DND-41 (cell line): ENCODE measurements around the gene GPD1L.

Experiments used
- ATAC-seq: fragments of 200-7000 bp; cut with Tn5 transposase; 3 replicates; pipeline ENCODE4 v1.9.1; 2021; ENCODE audit warnings: low read depth; ENCODE audit not compliant: insufficient read depth
- DNase-seq: peaks from one replicate; pipeline ENCODE4 v3.0.0-alpha.2; 2020
- H2AFZ ChIP-seq: 2 replicates; pipeline ENCODE4 v1.6.0; 2012; ENCODE audit warnings: low read depth, low read length
- H3K27ac ChIP-seq: 2 replicates; pipeline ENCODE4 v1.5.1; 2012; ENCODE audit warnings: low read length, inconsistent platforms
- H3K27me3 ChIP-seq: fragments of 200-600 bp; sonication (generic); 2 replicates; pipeline ENCODE4 v1.6.0; 2012; ENCODE audit warnings: low read length, mild to moderate bottlenecking, inconsistent platforms; ENCODE audit not compliant: insufficient read depth, poor library complexity
- H3K36me3 ChIP-seq: 2 replicates; pipeline ENCODE4 v1.5.1; 2012; ENCODE audit warnings: low read length, inconsistent platforms; ENCODE audit not compliant: insufficient read depth
- H3K4me1 ChIP-seq: 2 replicates; pipeline ENCODE4 v1.5.1; 2012; ENCODE audit warnings: mild to moderate bottlenecking, low read length; ENCODE audit not compliant: insufficient read depth
- H3K4me2 ChIP-seq: 2 replicates; pipeline ENCODE4 v1.6.0; 2012; ENCODE audit warnings: mild to moderate bottlenecking, moderate library complexity, low read length, inconsistent platforms; ENCODE audit not compliant: insufficient read depth
- H3K4me3 ChIP-seq, 2 experiments: fragments of 200-600 bp in 1 of 2; shearing (Covaris generic) in 1 of 2; 2 replicates each; pipeline ENCODE4 v1.5.1; 2012 to 2016; ENCODE audit warnings: inconsistent platforms in 2 of 2, low read length in 2 of 2, mild to moderate bottlenecking in 2 of 2, low read depth in 1 of 2, moderate library complexity in 1 of 2
- H3K79me2 ChIP-seq: 2 replicates; pipeline ENCODE4 v1.6.0; 2012; ENCODE audit warnings: low read length, inconsistent platforms; ENCODE audit not compliant: insufficient read depth
- H3K9ac ChIP-seq: 2 replicates; pipeline ENCODE4 v1.6.0; 2012; ENCODE audit warnings: low read depth, mild to moderate bottlenecking, inconsistent platforms, low read length, moderate library complexity
- H3K9me3 ChIP-seq: 2 replicates; pipeline ENCODE4 v1.5.1; 2012; ENCODE audit warnings: low read length, moderate library complexity, mild to moderate bottlenecking, inconsistent platforms; ENCODE audit not compliant: insufficient read depth, severe bottlenecking
- H4K20me1 ChIP-seq: 2 replicates; pipeline ENCODE4 v1.6.0; 2012; ENCODE audit warnings: low read length; ENCODE audit not compliant: insufficient read depth
- CTCF ChIP-seq: IDR thresholded peaks from 2 replicates; pipeline ENCODE4 v1.5.1; 2012; ENCODE audit warnings: borderline replicate concordance, low read length, moderate library complexity, mild to moderate bottlenecking; ENCODE audit not compliant: poor library complexity, severe bottlenecking; ENCODE audit errors: extremely low read depth
- EZH2 ChIP-seq: IDR thresholded peaks from 3 replicates; pipeline ENCODE4 v1.6.1; 2012; ENCODE audit warnings: borderline replicate concordance, low read depth, mild to moderate bottlenecking, moderate library complexity, low read length, inconsistent platforms; ENCODE audit not compliant: severe bottlenecking

Gene GPD1L

DNA sequence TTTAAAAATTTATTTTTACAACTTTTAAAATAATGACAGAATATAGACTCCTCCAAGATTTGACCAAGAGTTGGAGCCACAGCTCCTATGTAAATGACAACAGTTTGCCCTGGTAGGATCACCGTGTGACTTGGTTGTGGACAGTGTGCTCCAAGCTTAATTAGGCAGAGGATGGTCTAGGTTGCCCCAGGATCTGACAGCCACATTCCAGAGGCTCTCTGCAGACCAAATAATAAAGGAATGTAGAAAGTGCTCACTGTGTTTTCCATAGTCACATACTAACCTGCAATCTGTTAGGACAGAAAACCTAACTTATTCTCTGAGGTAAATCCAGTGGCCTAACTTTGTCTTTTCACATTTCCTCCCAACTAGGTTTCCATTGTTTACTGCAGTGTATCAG is 59.0 kb downstream of the GPD1L start:
- no peaks in the 10 kb centered on the region for H3K79me2 ChIP-seq
- no peak overlapping the region for H3K4me3 ChIP-seq
- no peaks in the 10 kb centered on the region for H3K4me1 ChIP-seq
- H3K27me3 ChIP-seq = no peaks in the 10 kb centered on the region
- DNase-seq (no peak), ATAC-seq (no peak)
- H4K20me1 ChIP-seq = no peaks in the 10 kb centered on the region
- TF ChIP-seq EZH2 = no peak
- no peak for TF ChIP-seq CTCF
- H3K4me2 ChIP-seq = no peak overlapping the region
- peaks cover 80% of the 10 kb centered on the region for H3K36me3 ChIP-seq
- H3K27ac ChIP-seq = no peak overlapping the region
- H3K9ac ChIP-seq = no peak overlapping the region
- no peak overlapping the region for H2AFZ ChIP-seq
- peaks cover 10% of the 10 kb centered on the region for H3K9me3 ChIP-seq

GRCh38 chr3:32166654-32167053 is 60.2 kb downstream of the GPD1L start:
- Histone ChIP-seq H3K36me3 (peaks cover 69% of the 10 kb centered on the region), H3K4me1 (no peaks in the 10 kb centered on the region), H3K27me3 (no peaks in the 10 kb centered on the region), H3K9ac (no peak overlapping the region), H3K79me2 (no peaks in the 10 kb centered on the region), H3K4me2 (no peak overlapping the region), H3K9me3 (peaks cover 22% of the 10 kb centered on the region), H3K4me3 (no peak overlapping the region), H3K27ac (no peak overlapping the region), H4K20me1 (no peaks in the 10 kb centered on the region), H2AFZ (no peak overlapping the region)
- TF ChIP-seq EZH2 = no peak
- no peak for TF ChIP-seq CTCF
- no peak for DNase-seq
- ATAC-seq = no peak

GRCh38 chr3:32172420-32172819 is 66.0 kb downstream of the GPD1L start:
- Histone ChIP-seq H3K27me3 (no peaks in the 10 kb centered on the region), H4K20me1 (no peaks in the 10 kb centered on the region), H3K79me2 (no peaks in the 10 kb centered on the region), H3K27ac (no peak overlapping the region), H3K4me2 (no peak overlapping the region), H3K36me3 (peaks cover 23% of the 10 kb centered on the region), H3K9ac (no peak overlapping the region), H2AFZ (no peak overlapping the region), H3K4me3 (no peak overlapping the region), H3K9me3 (peaks cover 25% of the 10 kb centered on the region), H3K4me1 (no peaks in the 10 kb centered on the region)
- no peak for ATAC-seq
- no peak for TF ChIP-seq EZH2
- no peak for TF ChIP-seq CTCF
- no peak for DNase-seq

DNA sequence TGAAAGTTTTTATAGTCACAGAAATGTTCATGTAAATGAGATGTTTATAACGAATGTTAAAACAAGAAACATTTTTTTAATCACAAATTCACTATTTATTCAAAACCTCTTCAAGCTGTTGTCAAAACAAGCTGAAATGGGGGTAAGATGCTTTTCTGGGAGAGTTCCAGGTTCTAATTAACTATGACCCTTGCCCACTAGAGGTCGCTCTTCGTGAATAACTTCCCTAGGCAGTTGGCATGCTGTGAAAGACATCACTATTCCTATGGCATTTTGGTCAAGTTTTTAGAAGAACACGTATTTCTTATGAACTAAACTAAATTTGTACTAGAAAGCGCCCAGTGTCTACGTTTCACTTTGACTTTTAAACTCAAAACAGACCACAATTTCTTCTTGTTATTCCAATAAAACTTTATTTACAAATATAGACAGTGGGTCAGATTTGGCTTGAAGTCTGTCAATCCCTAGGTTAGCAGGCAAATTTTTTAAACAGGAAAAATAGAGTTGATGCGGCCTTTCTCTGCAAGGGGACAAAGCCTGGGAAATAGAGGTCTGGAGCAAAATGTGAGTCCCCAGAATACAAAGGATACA is 69.3 kb downstream of the GPD1L start:
- peak; percentile 64 for DNase-seq
- peak; percentile 65; the same call in 2 of the 3 replicates for ATAC-seq
- peaks cover 13% of the 10 kb centered on the region for H3K9me3 ChIP-seq

More for the DNA sequence above, 69.3 kb downstream of the GPD1L start:
- H3K36me3 ChIP-seq = peaks cover 5% of the 10 kb centered on the region
- no peak overlapping the region for H3K27ac ChIP-seq
- no peak overlapping the region for H3K4me2 ChIP-seq
- H3K79me2 ChIP-seq = no peaks in the 10 kb centered on the region
- no peaks in the 10 kb centered on the region for H4K20me1 ChIP-seq
- no peaks in the 10 kb centered on the region for H3K27me3 ChIP-seq
- no peak overlapping the region for H3K4me3 ChIP-seq
- H3K9ac ChIP-seq = no peak overlapping the region
- no peak overlapping the region for H2AFZ ChIP-seq
- TF ChIP-seq CTCF (peak; percentile 77), EZH2 (no peak)
- H3K4me1 ChIP-seq = no peaks in the 10 kb centered on the region; the same call in 1 of the 2 replicates
